H9 (cell line): ENCODE measurements around the gene WFDC12. TPM values are rescaled to one million over a fixed set of nuclear protein-coding genes. Genes with fewer than 3 reads are reported as not detected.

Source experiments
- DNase-seq: peaks from one replicate; pipeline ENCODE4 v3.0.0-alpha.2; 2017
- H2AFZ ChIP-seq: one replicate; pipeline ENCODE4 v1.6.1; 2013; ENCODE audit warnings: mild to moderate bottlenecking, low read length, control low read depth, moderate library complexity
- H2AK5ac ChIP-seq: 2 replicates; pipeline ENCODE4 v1.6.1; 2013; ENCODE audit warnings: low read length, control low read depth, mixed read lengths; ENCODE audit not compliant: insufficient read length
- H2BK120ac ChIP-seq: one replicate; pipeline ENCODE4 v1.6.1; 2013; ENCODE audit warnings: low read depth, mild to moderate bottlenecking, low read length, control low read depth, inconsistent platforms; ENCODE audit not compliant: poor library complexity, severe bottlenecking
- H2BK12ac ChIP-seq: 2 replicates; pipeline ENCODE4 v1.6.1; 2013; ENCODE audit warnings: low read length, control low read depth, mixed read lengths, low read depth; ENCODE audit not compliant: insufficient read length
- H2BK15ac ChIP-seq: 2 replicates; pipeline ENCODE4 v1.6.1; 2013; ENCODE audit warnings: low read depth, low read length, control low read depth
- H2BK20ac ChIP-seq: one replicate; pipeline ENCODE4 v1.6.1; 2013; ENCODE audit warnings: low read depth, mild to moderate bottlenecking, low read length, control low read depth, inconsistent platforms; ENCODE audit not compliant: poor library complexity, severe bottlenecking
- H2BK5ac ChIP-seq: 2 replicates; pipeline ENCODE4 v1.6.1; 2013; ENCODE audit warnings: low read length, control low read depth, mixed read lengths; ENCODE audit not compliant: insufficient read length
- H3K14ac ChIP-seq: 2 replicates; pipeline ENCODE4 v1.6.1; 2013; ENCODE audit warnings: low read length, control low read depth; ENCODE audit not compliant: insufficient read depth
- H3K18ac ChIP-seq: 2 replicates; pipeline ENCODE4 v1.6.1; 2013; ENCODE audit warnings: low read depth, mild to moderate bottlenecking, mixed read lengths, low read length, control low read depth; ENCODE audit not compliant: insufficient read length
- H3K23ac ChIP-seq: 2 replicates; pipeline ENCODE4 v1.6.1; 2013; ENCODE audit warnings: low read length, control low read depth, mixed read lengths, low read depth; ENCODE audit not compliant: insufficient read length
- H3K23me2 ChIP-seq: 2 replicates; pipeline ENCODE4 v1.6.1; 2013; ENCODE audit warnings: low read depth, mild to moderate bottlenecking, mixed read lengths, low read length, control low read depth; ENCODE audit not compliant: insufficient read length, poor library complexity, severe bottlenecking
- H3K27ac ChIP-seq: 2 replicates; pipeline ENCODE4 v1.5.1; 2013; ENCODE audit warnings: low read length, control low read depth, mixed read lengths, low read depth; ENCODE audit not compliant: insufficient read length
- H3K27me3 ChIP-seq: 2 replicates; pipeline ENCODE4 v1.6.1; 2013; ENCODE audit warnings: low read length, control low read depth, inconsistent platforms; ENCODE audit not compliant: insufficient read depth
- H3K4ac ChIP-seq: 2 replicates; pipeline ENCODE4 v1.6.1; 2013; ENCODE audit warnings: low read depth, mild to moderate bottlenecking, control low read depth, inconsistent platforms, low read length, moderate library complexity
- H3K4me1 ChIP-seq: 2 replicates; pipeline ENCODE4 v1.6.1; 2013; ENCODE audit warnings: low read length, control low read depth, inconsistent platforms; ENCODE audit not compliant: insufficient read depth
- H3K4me2 ChIP-seq: 2 replicates; pipeline ENCODE4 v1.6.1; 2013; ENCODE audit warnings: low read length, control low read depth, mixed read lengths; ENCODE audit not compliant: insufficient read length, insufficient read depth
- H3K56ac ChIP-seq: 2 replicates; pipeline ENCODE4 v1.6.1; 2013; ENCODE audit warnings: low read depth, mild to moderate bottlenecking, mixed read lengths, low read length, control low read depth; ENCODE audit not compliant: insufficient read length
- H3K79me1 ChIP-seq: 2 replicates; pipeline ENCODE4 v1.6.1; 2013; ENCODE audit warnings: low read depth, mild to moderate bottlenecking, moderate library complexity, low read length, control low read depth, inconsistent platforms; ENCODE audit not compliant: insufficient read depth, poor library complexity, severe bottlenecking
- H3K79me2 ChIP-seq: 2 replicates; pipeline ENCODE4 v1.6.1; 2013; ENCODE audit warnings: low read length, control low read depth, inconsistent platforms; ENCODE audit not compliant: insufficient read depth
- H3K9ac ChIP-seq: 2 replicates; pipeline ENCODE4 v1.6.1; 2013; ENCODE audit warnings: low read length, control low read depth, mixed read lengths; ENCODE audit not compliant: insufficient read length; ENCODE audit errors: extremely low read depth
- H3K9me3 ChIP-seq: one replicate; pipeline ENCODE4 v1.6.1; 2013; ENCODE audit warnings: low read depth, low read length, inconsistent platforms; ENCODE audit not compliant: control insufficient read depth
- H3T11ph ChIP-seq: one replicate; pipeline ENCODE4 v1.6.1; 2013; ENCODE audit warnings: mild to moderate bottlenecking, low read length, control low read depth, inconsistent platforms
- H4K20me1 ChIP-seq: one replicate; pipeline ENCODE4 v1.6.1; 2013; ENCODE audit not compliant: control insufficient read depth, insufficient read length, insufficient read depth
- H4K5ac ChIP-seq: 2 replicates; pipeline ENCODE4 v1.6.1; 2013; ENCODE audit warnings: low read depth, mild to moderate bottlenecking, mixed read lengths, low read length, control low read depth; ENCODE audit not compliant: insufficient read length
- H4K8ac ChIP-seq: replicated peaks from 2 replicates; pipeline ENCODE4 v1.6.1; 2013; ENCODE audit warnings: low read length, control low read depth, mixed read lengths, low read depth; ENCODE audit not compliant: insufficient read length
- H4K91ac ChIP-seq: 2 replicates; pipeline ENCODE4 v1.6.1; 2013; ENCODE audit warnings: low read depth, mild to moderate bottlenecking, moderate library complexity, mixed read lengths, low read length, control low read depth; ENCODE audit not compliant: insufficient read length
- H3K27ac Mint-ChIP-seq, 3 experiments: 2 replicates in 2 of 3; 3 replicates in 1 of 3; pipeline ENCODE4 v1.8.0; 2020 to 2021; ENCODE audit warnings: mixed read lengths in 3 of 3, mild to moderate bottlenecking in 1 of 3, moderate library complexity in 1 of 3
- H3K27me3 Mint-ChIP-seq: 2 replicates; pipeline ENCODE4 v1.8.0; 2021; ENCODE audit warnings: low read depth, mild to moderate bottlenecking, moderate library complexity, mixed read lengths
- H3K36me3 Mint-ChIP-seq, 3 experiments: 2 replicates in 2 of 3; 3 replicates in 1 of 3; pipeline ENCODE4 v1.8.0; 2020 to 2021; ENCODE audit warnings: low read depth in 3 of 3, mixed read lengths in 3 of 3; ENCODE audit not compliant: insufficient read depth in 1 of 3
- H3K4me1 Mint-ChIP-seq, 2 experiments: 2 replicates each; pipeline ENCODE4 v1.8.0; 2020; ENCODE audit warnings: mixed read lengths in 2 of 2
- H3K4me3 Mint-ChIP-seq, 2 experiments: 2 replicates in 1 of 2; 3 replicates in 1 of 2; pipeline ENCODE4 v1.8.0; 2020 to 2021; ENCODE audit warnings: mild to moderate bottlenecking in 2 of 2, mixed read lengths in 2 of 2, moderate library complexity in 1 of 2
- H3K9me3 Mint-ChIP-seq, 2 experiments: 2 replicates in 1 of 2; 3 replicates in 1 of 2; pipeline ENCODE4 v1.8.0; 2020; ENCODE audit warnings: mild to moderate bottlenecking in 2 of 2, mixed read lengths in 2 of 2, moderate library complexity in 1 of 2
- CTCF ChIP-seq: fragments of 200-600 bp; sonication (generic); conservative IDR thresholded peaks from 3 replicates; pipeline ENCODE4 v1.8.0; 2021; ENCODE audit warnings: antibody characterized with exemption, mild to moderate bottlenecking
- WGBS: extraction: QIAGEN DNeasy Blood & Tissue Kit; methylation state at CpG from one replicate; pipeline ENCODE4 v1.1.7; 2013; ENCODE audit warnings: missing lambda C conversion rate, low lambda C conversion rate, mixed read lengths; ENCODE audit not compliant: insufficient read length; ENCODE audit errors: extremely low coverage; 5-methylcytosine and 5-hydroxymethylcytosine counted together
- total RNA-seq: library from RNA; stranded (reverse); gene quantifications from 2 replicates; pipeline ENCODE4 v1.2.1, GENCODE V29; 2021

The WFDC12 gene
- total RNA-seq, 1 experiment from 2014 or later: not detected

- Histone ChIP-seq H2AK5ac (no peak overlapping the region), H3K27me3 (no peaks in the 10 kb centered on the region), H3K18ac (no peak overlapping the region), H2BK20ac (no peak overlapping the region), H3K9me3 (no peaks in the 10 kb centered on the region), H4K91ac (no peak overlapping the region), H2BK12ac (no peak overlapping the region), H4K8ac (no peak overlapping the region), H3K9ac (no peak overlapping the region), H3K56ac (no peak overlapping the region), H3K23ac (no peak overlapping the region), H3K4me2 (no peak overlapping the region), H2AFZ (no peak overlapping the region), H3K23me2 (no peaks in the 10 kb centered on the region), H3K4me1 (no peaks in the 10 kb centered on the region), H2BK15ac (no peak overlapping the region), H3K79me2 (no peaks in the 10 kb centered on the region), H3K14ac (no peak overlapping the region), H4K5ac (no peak overlapping the region), H2BK5ac (no peak overlapping the region), H3T11ph (no peak overlapping the region), H4K20me1 (no peaks in the 10 kb centered on the region), H2BK120ac (no peak overlapping the region), H3K4ac (no peak overlapping the region), H3K79me1 (no peaks in the 10 kb centered on the region), H3K27ac (no peak overlapping the region)
- TF ChIP-seq CTCF: no peak
- Mint-ChIP-seq H3K9me3 (peaks cover 0 to 3% of the 10 kb centered on the region in 2 experiments; a peak in 3 of 5 replicates), H3K4me1 (peaks cover 6 to 8% of the 10 kb centered on the region in 2 experiments), H3K4me3 (no peak overlapping the region), H3K27me3 (peaks cover 17% of the 10 kb centered on the region), H3K36me3 (no peaks in the 10 kb centered on the region), H3K27ac (no peak overlapping the region)
- DNase-seq: no peak
- no CpG with 5 or more reads among the region's 2 CpGs for WGBS
Observed at GRCh38 chr20:45119556-45120266, 4.6 kb downstream of the WFDC12 start.
